ENCODE measurements around the gene NDUFB7.
"Not testable (repeated sequence)": the region's sequence is repeated elsewhere in the genome, so short reads cannot be mapped to it uniquely, and the experiment has no call there.

The NDUFB7 gene

DNA sequence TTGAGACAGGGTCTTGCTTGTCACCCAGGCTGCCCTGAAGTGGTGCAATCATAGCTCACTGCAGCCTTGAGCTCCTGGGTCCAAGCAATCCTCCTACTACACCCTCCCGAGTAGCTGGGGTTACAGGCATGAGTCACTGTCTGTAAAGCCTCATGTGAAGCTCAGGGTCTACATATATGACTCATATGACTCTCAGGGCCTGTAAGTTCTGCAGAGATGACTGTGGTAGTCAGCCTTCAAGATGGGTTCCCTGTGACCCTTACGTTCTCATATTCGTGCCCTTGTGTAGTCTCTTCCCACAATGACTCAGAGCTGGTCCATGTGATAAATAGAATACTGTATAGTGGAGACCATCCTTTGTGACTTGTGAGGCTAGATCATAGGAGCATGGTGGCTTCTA lies 13.3 kb upstream of the NDUFB7 start:
- H3K27ac Mint-ChIP-seq; H3K36me3 Mint-ChIP-seq (ENCODE audit: low read depth); H3K4me3 Mint-ChIP-seq; H3K27me3 Mint-ChIP-seq; H3K9me3 Mint-ChIP-seq; intact Hi-C loops (cut with micrococcal nuclease): not testable (repeated sequence)
- H3K4me1 Mint-ChIP-seq (ENCODE audit: low read depth), result peaks cover 38% of the 10 kb centered on the region

DNA sequence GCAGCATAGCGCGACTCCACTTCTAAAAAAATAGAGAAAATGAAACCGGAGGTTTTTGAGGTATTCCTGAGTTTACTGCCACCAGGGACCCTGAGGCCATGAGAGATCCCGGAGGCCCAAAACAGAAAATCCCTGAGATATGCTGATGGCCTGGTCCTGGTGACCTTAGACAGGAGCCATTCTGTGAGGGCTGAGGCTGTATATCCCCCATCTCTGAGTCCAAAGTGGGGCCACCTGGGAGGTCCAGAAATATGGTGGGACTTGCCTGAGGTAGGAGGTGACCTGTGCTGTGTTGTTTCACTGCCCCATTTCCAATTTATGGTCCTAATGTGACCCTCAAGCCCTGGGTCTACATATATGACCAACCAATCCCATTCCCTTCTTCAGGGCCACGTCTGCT lies 12.5 kb upstream of the NDUFB7 start:
- H3K27me3 Mint-ChIP-seq; H3K36me3 Mint-ChIP-seq (ENCODE audit: low read depth); H3K9me3 Mint-ChIP-seq; intact Hi-C loops (cut with micrococcal nuclease); H3K27ac Mint-ChIP-seq; H3K4me3 Mint-ChIP-seq: not testable (repeated sequence)
- H3K4me1 Mint-ChIP-seq (ENCODE audit: low read depth), result peaks cover 38% of the 10 kb centered on the region

DNA sequence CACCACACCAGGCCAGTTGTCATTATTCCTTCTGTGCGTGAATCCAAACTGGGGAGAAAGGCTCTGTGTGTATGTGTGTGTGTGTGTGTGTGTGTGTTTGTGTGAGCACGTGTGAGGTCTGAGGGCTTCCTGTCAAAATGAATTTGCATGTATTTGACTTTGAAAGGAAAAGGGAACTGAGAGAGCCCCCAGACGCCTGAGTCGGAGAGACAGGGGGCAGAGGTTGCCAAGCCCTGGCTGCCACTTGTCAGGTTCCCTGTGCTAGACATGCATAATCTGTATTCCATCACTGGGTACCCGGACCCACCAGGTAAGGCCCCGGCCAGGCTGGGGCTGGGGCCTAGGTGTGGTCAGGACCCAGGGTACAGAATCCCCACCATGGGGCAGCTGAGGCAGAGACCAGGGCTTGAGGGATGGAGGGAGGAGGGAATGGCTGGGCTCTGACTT lies 11.1 kb upstream of the NDUFB7 start, which contains the start of gene CLEC17A:
TSS of gene CLEC17A (plus strand) at position 191 of the 447 bp plus-strand sequence. CDS start at position 268, 77 bp downstream.
- intact Hi-C loops (cut with micrococcal nuclease), result no loop called here
- Mint-ChIP-seq H3K27ac (peak within 1 kb of the TSS; percentile 56), H3K36me3 (ENCODE audit: low read depth) (no peaks in the 10 kb centered on the region), H3K9me3 (no peaks in the 10 kb centered on the region), H3K4me1 (ENCODE audit: low read depth) (peaks cover 32% of the 10 kb centered on the region), H3K4me3 (no peak within 1 kb of the TSS), H3K27me3 (peaks cover 1% of the 10 kb centered on the region)

DNA sequence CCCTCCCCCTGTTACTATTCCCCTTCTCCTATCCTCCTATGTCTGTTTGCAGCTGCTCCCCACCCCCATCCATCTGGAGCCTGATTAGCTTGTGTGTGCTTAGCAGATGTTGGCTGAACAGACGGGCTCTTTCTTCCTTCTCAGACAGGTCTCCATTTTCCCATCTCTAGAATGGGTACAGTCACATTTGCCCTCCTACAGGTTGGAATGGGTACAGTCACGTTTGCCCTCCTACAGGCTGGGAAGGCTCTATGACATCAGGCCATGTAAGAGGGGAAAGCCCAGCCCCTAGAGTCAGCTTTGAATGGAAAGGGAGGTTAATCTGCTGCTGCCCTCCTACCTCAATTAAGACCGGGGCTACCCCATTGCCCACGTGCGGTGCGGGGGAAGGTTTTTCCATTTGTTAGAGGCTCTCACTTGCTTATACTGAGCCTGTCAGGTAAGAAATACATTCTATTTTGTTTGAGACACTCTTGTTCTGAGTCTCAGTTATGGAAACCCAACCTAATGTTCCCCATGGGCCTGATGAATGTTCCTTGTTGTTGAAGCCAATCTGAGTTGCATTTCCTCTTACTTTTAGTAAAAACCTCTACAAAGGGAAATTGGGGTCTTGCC lies 8.9 kb upstream of the NDUFB7 start:
- no peaks in the 10 kb centered on the region for H3K9me3 Mint-ChIP-seq
- no peak overlapping the region for H3K27ac Mint-ChIP-seq
- H3K36me3 Mint-ChIP-seq (ENCODE audit: low read depth), result no peaks in the 10 kb centered on the region
- intact Hi-C loops (cut with micrococcal nuclease), result no loop called here
- no peaks in the 10 kb centered on the region for H3K27me3 Mint-ChIP-seq
- H3K4me1 Mint-ChIP-seq (ENCODE audit: low read depth), result peaks cover 31% of the 10 kb centered on the region
- H3K4me3 Mint-ChIP-seq, result no peak overlapping the region

DNA sequence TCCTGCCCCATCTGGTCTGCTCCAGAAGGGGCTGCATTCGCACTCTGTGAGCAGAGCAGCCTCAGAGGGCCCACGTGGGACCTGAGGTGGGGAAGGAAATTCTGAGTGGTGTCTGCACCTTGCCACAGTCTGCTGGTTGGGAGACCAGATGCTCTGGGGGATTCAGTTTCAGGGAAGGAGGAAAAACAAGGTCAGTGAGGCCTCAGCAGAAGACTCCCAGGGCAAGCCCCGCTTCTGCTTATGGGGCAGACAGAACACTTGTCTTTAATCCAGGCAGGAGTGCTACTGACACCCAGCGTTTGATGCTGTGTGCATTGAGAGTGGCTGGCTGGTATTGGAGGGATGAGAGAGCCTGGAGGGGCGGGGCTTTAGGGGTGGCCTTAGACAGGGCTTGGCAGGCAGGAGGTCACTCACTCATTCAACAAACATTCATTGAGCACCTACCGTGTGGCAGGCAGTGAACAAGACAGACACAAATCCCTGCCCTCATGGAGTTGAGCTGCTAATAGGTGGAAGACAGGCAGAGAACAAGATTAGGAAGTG lies 6.1 kb upstream of the NDUFB7 start:
- H3K4me1 Mint-ChIP-seq (ENCODE audit: low read depth), result peaks cover 27% of the 10 kb centered on the region
- no peaks in the 10 kb centered on the region for H3K27me3 Mint-ChIP-seq
- H3K27ac Mint-ChIP-seq, result no peak overlapping the region
- H3K9me3 Mint-ChIP-seq, result no peaks in the 10 kb centered on the region
- H3K4me3 Mint-ChIP-seq, result no peak overlapping the region
- H3K36me3 Mint-ChIP-seq (ENCODE audit: low read depth), result no peaks in the 10 kb centered on the region
- intact Hi-C loops (cut with micrococcal nuclease), result loop anchor here (10.0 kb wide), 1 partner anchor 207 kb away; no protein-coding TSS in a partner anchor

DNA sequence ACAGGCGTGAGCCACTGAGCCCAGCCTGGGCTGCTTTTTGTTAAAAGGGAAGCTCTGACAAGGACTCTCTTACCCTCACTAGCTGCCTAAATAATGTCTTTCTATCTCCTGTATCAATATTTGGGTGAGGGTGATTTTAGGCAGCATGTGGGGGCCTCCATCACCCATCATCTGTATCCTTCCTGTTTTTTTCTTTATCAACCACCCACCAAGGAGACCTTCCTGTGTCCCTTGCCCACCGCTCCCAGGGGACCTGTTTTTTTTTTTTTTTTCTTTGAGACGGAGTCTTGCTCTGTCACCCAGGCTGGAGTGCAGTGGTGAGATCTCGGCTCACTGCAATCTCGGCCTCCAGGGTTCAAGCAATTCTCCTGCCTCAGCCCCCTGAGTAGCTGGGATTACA lies 5.4 kb upstream of the NDUFB7 start:
- Mint-ChIP-seq H3K27ac (no peak overlapping the region), H3K9me3 (no peaks in the 10 kb centered on the region), H3K36me3 (ENCODE audit: low read depth) (no peaks in the 10 kb centered on the region), H3K4me3 (no peak overlapping the region), H3K27me3 (no peaks in the 10 kb centered on the region), H3K4me1 (ENCODE audit: low read depth) (peaks cover 21% of the 10 kb centered on the region)
- intact Hi-C loops (cut with micrococcal nuclease), result loop anchor here (10.0 kb wide), 1 partner anchor 208 kb away; no protein-coding TSS in a partner anchor

DNA sequence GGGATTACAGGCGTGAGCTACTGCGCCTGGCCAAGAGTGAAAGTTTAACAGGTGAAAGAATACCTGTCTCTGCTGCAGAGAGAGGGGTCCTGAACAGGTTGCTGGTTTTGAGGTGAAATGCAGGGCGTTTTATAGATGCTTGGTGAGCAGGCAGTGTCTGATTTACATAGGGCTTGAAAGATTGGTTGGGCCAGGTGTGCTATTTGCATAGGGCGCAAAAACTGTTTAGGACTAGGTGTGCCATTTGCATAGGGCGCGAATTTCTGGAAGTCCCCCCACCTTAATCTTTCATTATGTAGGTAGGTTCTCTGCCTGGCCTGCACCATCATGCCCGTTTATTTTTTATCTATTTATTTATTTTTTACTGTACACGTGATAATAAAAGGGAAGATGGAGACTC lies 4.5 kb upstream of the NDUFB7 start:
- Mint-ChIP-seq H3K9me3 (no peaks in the 10 kb centered on the region), H3K36me3 (ENCODE audit: low read depth) (peaks cover 6% of the 10 kb centered on the region), H3K4me3 (no peak overlapping the region), H3K27ac (no peak overlapping the region), H3K27me3 (no peaks in the 10 kb centered on the region), H3K4me1 (ENCODE audit: low read depth) (peaks cover 26% of the 10 kb centered on the region)
- intact Hi-C loops (cut with micrococcal nuclease), result loop anchor here (10.0 kb wide), 1 partner anchor 208 kb away; no protein-coding TSS in a partner anchor

DNA sequence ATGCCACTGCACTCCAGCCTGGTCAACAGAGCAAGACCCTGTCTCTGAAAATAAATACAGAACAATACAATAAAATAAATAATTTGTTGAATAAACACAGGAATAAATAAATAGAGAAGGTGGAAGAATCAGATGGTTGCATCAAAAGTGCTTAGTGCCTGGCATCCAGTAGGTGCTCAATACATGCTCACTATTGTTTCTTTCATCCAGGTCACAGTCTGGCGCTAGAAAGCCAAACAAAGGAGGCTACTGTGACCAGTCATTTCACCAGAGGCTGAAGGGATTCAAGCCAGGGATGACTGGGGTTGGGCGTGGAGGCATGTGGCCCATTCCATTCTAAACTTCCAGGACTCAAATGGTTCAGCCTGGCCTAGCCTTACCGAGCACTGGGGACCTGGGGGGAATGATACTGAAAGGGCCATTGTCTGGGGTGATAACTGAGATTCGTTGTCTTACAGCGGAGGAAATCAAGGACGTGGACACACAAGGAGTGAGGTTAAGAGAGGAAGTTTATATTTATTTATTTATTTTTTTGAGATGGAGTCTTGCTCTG lies 3.6 kb upstream of the NDUFB7 start:
- Mint-ChIP-seq H3K4me1 (ENCODE audit: low read depth) (peaks cover 35% of the 10 kb centered on the region), H3K9me3 (no peaks in the 10 kb centered on the region), H3K4me3 (no peak overlapping the region), H3K27me3 (no peaks in the 10 kb centered on the region), H3K36me3 (ENCODE audit: low read depth) (peaks cover 11% of the 10 kb centered on the region), H3K27ac (no peak overlapping the region)
- intact Hi-C loops (cut with micrococcal nuclease), result loop anchor here (10.0 kb wide), 1 partner anchor 209 kb away; no protein-coding TSS in a partner anchor

DNA sequence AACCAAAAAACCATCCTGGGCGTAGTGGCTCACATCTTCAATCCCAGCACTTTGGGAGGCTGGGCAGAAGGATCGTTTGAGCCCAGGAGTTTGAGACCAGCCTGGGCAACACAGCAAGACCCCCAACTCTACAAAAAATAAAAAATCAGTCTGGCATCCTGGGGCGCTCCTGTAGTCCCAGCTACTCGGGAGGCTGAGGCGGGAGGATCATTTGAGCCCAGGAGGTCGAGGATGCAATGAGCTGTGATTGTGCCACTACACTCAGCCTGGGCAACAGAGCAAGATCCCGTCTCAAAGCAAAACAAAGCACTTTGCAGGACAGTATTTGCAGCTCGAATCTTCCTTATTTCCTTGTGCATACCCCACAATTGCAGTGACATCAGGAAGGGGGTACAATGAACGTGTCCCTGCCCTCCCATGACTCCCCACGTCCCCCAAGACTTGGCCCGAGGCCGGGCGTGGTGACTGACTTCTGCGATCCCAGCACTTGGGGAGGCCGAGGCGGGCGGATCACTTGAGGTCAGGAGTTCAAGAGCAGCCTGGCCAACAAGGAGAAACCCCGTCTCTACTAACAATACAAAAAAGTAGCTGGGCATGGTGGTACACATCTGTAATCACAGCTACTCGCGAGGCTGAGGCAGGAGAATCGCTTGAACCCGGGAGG lies 870 bp downstream of the NDUFB7 start:
- Mint-ChIP-seq H3K27me3 (no peaks in the 10 kb centered on the region), H3K9me3 (no peaks in the 10 kb centered on the region), H3K4me3 (peak overlapping the region; percentile 97), H3K27ac (peak overlapping the region; percentile 94), H3K4me1 (ENCODE audit: low read depth) (peaks cover 62% of the 10 kb centered on the region), H3K36me3 (ENCODE audit: low read depth) (peaks cover 54% of the 10 kb centered on the region)
- intact Hi-C loops (cut with micrococcal nuclease), result loop anchor here (5.0 to 10.0 kb wide), 2 partner anchors 214 to 556 kb away; a partner anchor contains a TSS

DNA sequence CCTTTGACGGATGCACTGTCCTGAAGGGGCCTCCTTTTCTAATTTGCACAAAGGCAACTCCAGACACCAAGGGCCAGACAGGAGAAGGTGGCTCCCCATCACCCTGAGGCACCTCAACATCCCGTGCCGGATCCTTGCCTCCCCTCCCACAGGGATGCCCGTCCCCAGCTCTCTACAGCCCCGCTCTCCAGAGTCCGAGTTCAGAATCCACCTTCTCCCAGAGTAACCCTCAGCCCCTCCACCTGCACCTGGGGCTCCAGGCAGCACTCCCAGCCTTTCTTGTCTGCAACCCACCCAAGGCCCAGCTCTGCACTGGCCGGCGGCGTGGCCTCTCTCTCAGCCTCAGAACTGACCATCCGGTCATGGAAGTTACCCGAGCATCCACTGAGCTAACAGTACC lies 4.8 kb downstream of the NDUFB7 start:
- intact Hi-C loops (cut with micrococcal nuclease), result no loop called here
- Mint-ChIP-seq H3K9me3 (no peaks in the 10 kb centered on the region), H3K36me3 (ENCODE audit: low read depth) (peaks cover 94% of the 10 kb centered on the region)

DNA sequence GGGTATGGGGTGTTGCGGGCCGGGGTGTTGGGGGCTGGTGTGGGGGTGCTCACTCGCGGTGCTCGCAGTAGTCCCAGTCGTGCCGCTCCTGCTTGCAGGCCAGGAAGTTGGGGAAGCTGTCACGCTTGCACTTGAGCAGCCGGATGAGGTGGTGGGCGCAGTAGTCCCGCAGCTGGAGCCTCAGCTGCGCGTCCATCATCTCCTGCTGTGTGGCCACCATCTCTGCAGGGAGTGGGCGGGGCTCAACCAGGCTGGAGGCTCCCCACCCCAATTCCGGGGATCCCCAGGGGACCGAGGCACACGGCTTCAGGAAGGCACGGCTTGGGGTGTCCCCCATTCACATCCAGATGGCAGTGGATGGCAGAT lies 5.2 kb downstream of the NDUFB7 start:
- no peaks in the 10 kb centered on the region for H3K9me3 Mint-ChIP-seq
- peaks cover 59% of the 10 kb centered on the region for H3K4me1 Mint-ChIP-seq (ENCODE audit: low read depth)
- H3K27me3 Mint-ChIP-seq, result no peaks in the 10 kb centered on the region
- H3K36me3 Mint-ChIP-seq (ENCODE audit: low read depth), result peaks cover 94% of the 10 kb centered on the region
- H3K27ac Mint-ChIP-seq, result no peak overlapping the region
- intact Hi-C loops (cut with micrococcal nuclease), result no loop called here
- no peak overlapping the region for H3K4me3 Mint-ChIP-seq

More for the DNA sequence above, 4.8 kb downstream of the NDUFB7 start:
- H3K4me1 Mint-ChIP-seq (ENCODE audit: low read depth), result peaks cover 57% of the 10 kb centered on the region
- H3K27ac Mint-ChIP-seq, result no peak overlapping the region
- H3K27me3 Mint-ChIP-seq, result no peaks in the 10 kb centered on the region
- no peak overlapping the region for H3K4me3 Mint-ChIP-seq

DNA sequence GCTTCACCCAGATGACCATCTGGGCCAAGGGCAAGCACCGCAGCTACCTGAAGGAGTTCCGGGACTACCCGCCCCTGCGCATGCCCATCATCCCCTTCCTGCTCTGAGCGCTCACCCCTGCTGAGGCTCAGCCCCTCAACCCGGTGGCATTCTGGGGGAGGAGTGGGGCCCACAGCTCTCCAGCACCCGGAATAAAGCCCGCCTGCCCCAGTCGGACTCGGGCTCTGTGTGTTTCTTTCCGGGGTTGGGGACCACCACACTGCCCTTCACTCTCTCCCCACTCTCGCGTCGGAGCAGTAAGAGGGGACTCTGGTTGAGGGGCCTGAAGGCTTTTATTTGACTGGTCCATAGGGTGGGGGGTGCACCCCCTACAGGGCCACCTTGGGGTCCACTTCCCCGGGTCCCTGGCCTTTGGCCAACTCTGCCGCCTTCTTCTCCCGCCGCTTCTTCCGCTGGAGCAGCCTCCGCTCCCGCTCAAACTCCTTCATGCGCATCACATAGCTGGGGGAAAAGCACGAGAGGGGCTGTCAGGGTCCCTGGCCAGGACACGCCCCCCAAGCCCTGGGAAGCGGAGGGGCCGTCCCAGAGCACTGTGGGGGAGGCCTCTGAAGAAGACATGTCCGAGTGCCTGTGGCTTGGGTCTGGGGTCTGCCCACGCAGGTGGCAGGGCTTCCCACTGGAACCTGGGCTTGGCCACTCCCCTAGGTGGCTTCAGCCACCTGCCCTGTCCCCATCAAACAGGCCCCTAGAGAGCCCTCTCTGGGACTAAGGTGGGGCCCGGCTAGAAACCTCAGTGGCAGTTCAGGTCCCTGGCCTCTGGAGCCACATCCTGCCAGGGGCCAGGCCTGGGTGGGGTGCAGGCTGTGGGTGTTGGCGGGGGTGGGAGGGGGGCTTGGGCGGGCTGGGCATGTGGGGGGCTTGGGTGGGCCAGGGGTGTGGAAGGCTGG lies 5.8 kb downstream of the NDUFB7 start:
- H3K4me3 Mint-ChIP-seq, result no peak overlapping the region
- peaks cover 93% of the 10 kb centered on the region for H3K36me3 Mint-ChIP-seq (ENCODE audit: low read depth)
- peaks cover 58% of the 10 kb centered on the region for H3K4me1 Mint-ChIP-seq (ENCODE audit: low read depth)
- H3K27me3 Mint-ChIP-seq, result no peaks in the 10 kb centered on the region
- H3K9me3 Mint-ChIP-seq, result no peaks in the 10 kb centered on the region
- no peak overlapping the region for H3K27ac Mint-ChIP-seq
- intact Hi-C loops (cut with micrococcal nuclease), result no loop called here

DNA sequence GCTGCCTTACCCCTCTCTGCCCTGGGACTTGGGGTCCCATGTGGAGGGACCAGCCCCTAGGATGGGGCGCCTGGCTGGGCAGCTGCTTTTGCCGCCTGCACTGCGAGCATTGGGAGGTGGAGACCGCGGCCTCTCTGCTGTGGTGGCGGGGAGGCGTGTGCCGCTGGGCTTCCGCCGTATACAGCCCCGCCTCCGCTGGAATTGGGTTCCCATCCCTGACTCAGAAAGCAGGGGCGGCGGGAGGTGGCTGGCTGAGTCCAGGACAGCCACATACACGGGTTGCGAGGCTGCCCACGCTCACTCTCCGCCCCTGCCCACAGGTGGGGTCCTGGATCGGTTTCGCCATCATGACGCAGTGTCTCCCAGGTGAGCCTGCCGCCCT lies 6.6 kb downstream of the NDUFB7 start:
- H3K9me3 Mint-ChIP-seq, result no peaks in the 10 kb centered on the region
- H3K27me3 Mint-ChIP-seq, result no peaks in the 10 kb centered on the region
- H3K36me3 Mint-ChIP-seq (ENCODE audit: low read depth), result peaks cover 87% of the 10 kb centered on the region
- intact Hi-C loops (cut with micrococcal nuclease), result no loop called here
- no peak overlapping the region for H3K4me3 Mint-ChIP-seq
- H3K4me1 Mint-ChIP-seq (ENCODE audit: low read depth), result peaks cover 54% of the 10 kb centered on the region
- no peak overlapping the region for H3K27ac Mint-ChIP-seq
